ENCODE data around the gene MYPN.
A peak's percentile ranks its signal among the peaks of the same experiment; 100 is the strongest.

MYPN gene

GRCh38 chr10:68092512-68092911, 16.8 kb upstream of the MYPN start:
- DNase-seq (ENCODE audit: low read depth, low spot score), result no peak
- H3K27ac ChIP-seq, result peak overlapping the region; percentile 95

- DNase-seq (ENCODE audit: low read depth, low spot score), result no peak
- peak overlapping the region; percentile 95 for H3K27ac ChIP-seq
These were observed 14.1 kb upstream of the MYPN start for GRCh38 chr10:68095153-68095552.

GRCh38 chr10:68096913-68097516, 12.3 kb upstream of the MYPN start:
- DNase-seq (ENCODE audit: low read depth, low spot score), result peak; percentile 91
- peak overlapping the region; percentile 95 for H3K27ac ChIP-seq

- H3K27ac ChIP-seq, result peak overlapping the region; percentile 37
- no peak for DNase-seq (ENCODE audit: low read depth, low spot score)
These were observed 9.6 kb upstream of the MYPN start for GRCh38 chr10:68099736-68100135.

GRCh38 chr10:68101066-68101465, 8.2 kb upstream of the MYPN start:
- DNase-seq (ENCODE audit: low read depth, low spot score), result no peak
- H3K27ac ChIP-seq, result no peak overlapping the region

- DNase-seq (ENCODE audit: low read depth, low spot score), result no peak
- no peak overlapping the region for H3K27ac ChIP-seq
These were observed 5.9 kb upstream of the MYPN start for GRCh38 chr10:68103261-68103878.

GRCh38 chr10:68103901-68104300, 5.4 kb upstream of the MYPN start:
- DNase-seq (ENCODE audit: low read depth, low spot score), result no peak
- H3K27ac ChIP-seq, result no peak overlapping the region

GRCh38 chr10:68105820-68106219, 3.5 kb upstream of the MYPN start:
- DNase-seq (ENCODE audit: low read depth, low spot score), result no peak

GRCh38 chr10:68106656-68107055, 2.6 kb upstream of the MYPN start:
- peak overlapping the region; percentile 37 for H3K27ac ChIP-seq

More at GRCh38 chr10:68105820-68106219, 3.5 kb upstream of the MYPN start:
- H3K27ac ChIP-seq, result peak overlapping the region; percentile 37

GRCh38 chr10:68107651-68108050, 1.6 kb upstream of the MYPN start:
- DNase-seq (ENCODE audit: low read depth, low spot score), result no peak
- H3K27ac ChIP-seq, result no peak overlapping the region

More at GRCh38 chr10:68106656-68107055, 2.6 kb upstream of the MYPN start:
- no peak for DNase-seq (ENCODE audit: low read depth, low spot score)

GRCh38 chr10:68108051-68108450, 1.2 kb upstream of the MYPN start:
- no peak for DNase-seq (ENCODE audit: low read depth, low spot score)
- H3K27ac ChIP-seq, result no peak overlapping the region

GRCh38 chr10:68108653-68109052, 635 bp upstream of the MYPN start:
- no peak overlapping the region for H3K27ac ChIP-seq
- no peak for DNase-seq (ENCODE audit: low read depth, low spot score)

GRCh38 chr10:68110027-68110426, 739 bp downstream of the MYPN start:
- no peak for DNase-seq (ENCODE audit: low read depth, low spot score)
- H3K27ac ChIP-seq, result no peak overlapping the region

- no peak for DNase-seq (ENCODE audit: low read depth, low spot score)
- no peak overlapping the region for H3K27ac ChIP-seq
These were observed 2.3 kb downstream of the MYPN start for GRCh38 chr10:68111584-68111983.

- no peak overlapping the region for H3K27ac ChIP-seq
- DNase-seq (ENCODE audit: low read depth, low spot score), result no peak
These were observed 3.5 kb downstream of the MYPN start for GRCh38 chr10:68112837-68113236.

- H3K27ac ChIP-seq, result no peak overlapping the region
These were observed 9.4 kb downstream of the MYPN start for GRCh38 chr10:68118657-68119056.

GRCh38 chr10:68121020-68121743, 11.9 kb downstream of the MYPN start:
- H3K27ac ChIP-seq, result no peak overlapping the region

More at GRCh38 chr10:68118657-68119056, 9.4 kb downstream of the MYPN start:
- no peak for DNase-seq (ENCODE audit: low read depth, low spot score)

GRCh38 chr10:68121852-68122251, 12.6 kb downstream of the MYPN start:
- H3K27ac ChIP-seq, result no peak overlapping the region
- DNase-seq (ENCODE audit: low read depth, low spot score), result no peak

More at GRCh38 chr10:68121020-68121743, 11.9 kb downstream of the MYPN start:
- no peak for DNase-seq (ENCODE audit: low read depth, low spot score)

- no peak overlapping the region for H3K27ac ChIP-seq
- DNase-seq (ENCODE audit: low read depth, low spot score), result no peak
These were observed 15.4 kb downstream of the MYPN start for GRCh38 chr10:68124718-68125117.

- no peak overlapping the region for H3K27ac ChIP-seq
- no peak for DNase-seq (ENCODE audit: low read depth, low spot score)
These were observed 16.5 kb downstream of the MYPN start for GRCh38 chr10:68125772-68126171.

- DNase-seq (ENCODE audit: low read depth, low spot score), result no peak
- no peak overlapping the region for H3K27ac ChIP-seq
These were observed 18.7 kb downstream of the MYPN start for GRCh38 chr10:68128015-68128414.
